Osteoblast (primary cell): ENCODE measurements around the gene CYP2W1. TPM values are rescaled to one million over a fixed set of nuclear protein-coding genes. Genes with fewer than 3 reads are reported as not detected.
"Not testable (repeated sequence)": the region's sequence is repeated elsewhere in the genome, so short reads cannot be mapped to it uniquely, and the experiment has no call there.

ENCODE experiments used
- DNase-seq: peaks from one replicate; pipeline ENCODE4 v3.0.0; 2011; ENCODE audit warnings: low spot score, mixed read lengths; ENCODE audit not compliant: insufficient read length; ENCODE audit errors: missing footprints
- H2AFZ ChIP-seq: 2 replicates; pipeline ENCODE4 v1.6.0; 2011; ENCODE audit warnings: mild to moderate bottlenecking, low read length
- H3K27ac ChIP-seq: 2 replicates; pipeline ENCODE4 v1.5.1; 2011; ENCODE audit warnings: mild to moderate bottlenecking, low read depth, low read length, moderate library complexity
- H3K27me3 ChIP-seq: 2 replicates; pipeline ENCODE4 v1.6.0; 2012; ENCODE audit warnings: mild to moderate bottlenecking, control low read depth, inconsistent platforms, low read length, moderate library complexity; ENCODE audit not compliant: insufficient read depth
- H3K36me3 ChIP-seq: 2 replicates; pipeline ENCODE4 v1.5.1; 2011; ENCODE audit warnings: mild to moderate bottlenecking, low read length, control low read depth, moderate library complexity; ENCODE audit not compliant: insufficient read depth
- H3K4me1 ChIP-seq: 2 replicates; pipeline ENCODE4 v1.5.1; 2011; ENCODE audit warnings: mild to moderate bottlenecking, low read length, control low read depth, moderate library complexity; ENCODE audit not compliant: insufficient read depth
- H3K4me2 ChIP-seq: 2 replicates; pipeline ENCODE4 v1.6.0; 2011; ENCODE audit warnings: mild to moderate bottlenecking, low read length; ENCODE audit not compliant: insufficient read depth
- H3K4me3 ChIP-seq: fragments of 200-600 bp; sonication (generic); 3 replicates; pipeline ENCODE4 v1.5.1; 2012; ENCODE audit warnings: mild to moderate bottlenecking, low read length, inconsistent platforms; ENCODE audit not compliant: insufficient read depth
- H3K79me2 ChIP-seq: 2 replicates; pipeline ENCODE4 v1.6.0; 2012; ENCODE audit warnings: mild to moderate bottlenecking, low read length, control low read depth, inconsistent platforms; ENCODE audit not compliant: insufficient read depth
- H3K9me3 ChIP-seq: 2 replicates; pipeline ENCODE4 v1.5.1; 2011; ENCODE audit warnings: low read depth, low read length, control low read depth
- H4K20me1 ChIP-seq: 2 replicates; pipeline ENCODE4 v1.6.0; 2012; ENCODE audit warnings: mild to moderate bottlenecking, low read length, control low read depth; ENCODE audit not compliant: insufficient read depth
- CTCF ChIP-seq: IDR thresholded peaks from 2 replicates; pipeline ENCODE4 v1.5.1; 2011; ENCODE audit warnings: mild to moderate bottlenecking, low read depth, low read length, moderate library complexity; ENCODE audit errors: extremely low read depth
- total RNA-seq: library from RNA; depleted of rRNA; stranded (reverse); fragments of >200 nt; gene quantifications from 2 replicates; pipeline ENCODE4 v1.2.3, GENCODE V29; 2012

The CYP2W1 gene
- total RNA-seq, 1 donor, result not detected

- peaks cover 18% of the 10 kb centered on the region for H3K36me3 ChIP-seq
- peaks cover 2% of the 10 kb centered on the region for H4K20me1 ChIP-seq
- H3K27ac ChIP-seq, result no peak overlapping the region
- TF ChIP-seq CTCF, result no peak
- H3K9me3 ChIP-seq, result no peaks in the 10 kb centered on the region
- no peak for DNase-seq
- no peak overlapping the region for H2AFZ ChIP-seq
- no peaks in the 10 kb centered on the region for H3K79me2 ChIP-seq
- H3K4me3 ChIP-seq, result no peak overlapping the region
- H3K4me1 ChIP-seq, result no peaks in the 10 kb centered on the region
- H3K27me3 ChIP-seq, result no peaks in the 10 kb centered on the region
- H3K4me2 ChIP-seq, result no peak overlapping the region
Measured at GRCh38 chr7:999941-1000935, 17.3 kb downstream of the CYP2W1 start.

GRCh38 chr7:1001069-1001770 lies 18.2 kb downstream of the CYP2W1 start:
- H4K20me1 ChIP-seq, H3K4me1 ChIP-seq, H3K27ac ChIP-seq, H3K9me3 ChIP-seq, H2AFZ ChIP-seq, H3K4me2 ChIP-seq, H3K27me3 ChIP-seq, DNase-seq, H3K4me3 ChIP-seq, H3K79me2 ChIP-seq: not testable (repeated sequence)
- H3K36me3 ChIP-seq, result peaks cover 18% of the 10 kb centered on the region

GRCh38 chr7:1002026-1002425 lies 19.0 kb downstream of the CYP2W1 start:
- H3K4me1 ChIP-seq, H3K4me2 ChIP-seq, H3K4me3 ChIP-seq, H2AFZ ChIP-seq, H3K27me3 ChIP-seq, H4K20me1 ChIP-seq, H3K9me3 ChIP-seq, H3K79me2 ChIP-seq, H3K27ac ChIP-seq, DNase-seq: not testable (repeated sequence)
- peaks cover 16% of the 10 kb centered on the region for H3K36me3 ChIP-seq

- not testable (repeated sequence) for H3K27ac ChIP-seq, H3K4me2 ChIP-seq, H3K4me3 ChIP-seq, H4K20me1 ChIP-seq, H3K4me1 ChIP-seq, DNase-seq, H3K79me2 ChIP-seq, H3K9me3 ChIP-seq, H3K27me3 ChIP-seq, H2AFZ ChIP-seq
- H3K36me3 ChIP-seq, result peaks cover 13% of the 10 kb centered on the region
Measured at GRCh38 chr7:1002445-1002844, 19.5 kb downstream of the CYP2W1 start.

GRCh38 chr7:1004018-1004852 lies 21.3 kb downstream of the CYP2W1 start:
- no peak for DNase-seq
- Histone ChIP-seq H2AFZ (no peak overlapping the region), H4K20me1 (peaks cover 21% of the 10 kb centered on the region), H3K36me3 (peaks cover 14% of the 10 kb centered on the region), H3K27me3 (no peaks in the 10 kb centered on the region), H3K4me2 (no peak overlapping the region), H3K27ac (no peak overlapping the region), H3K4me3 (no peak overlapping the region), H3K4me1 (no peaks in the 10 kb centered on the region), H3K79me2 (peaks cover 3% of the 10 kb centered on the region), H3K9me3 (no peaks in the 10 kb centered on the region)
- TF ChIP-seq CTCF, result no peak
